ENCODE results near the gene TTC13. TPM values are rescaled to one million over a fixed set of nuclear protein-coding genes. Genes with fewer than 3 reads are reported as not detected.

Gene TTC13
- total and polyA plus RNA-seq, 2 of the 4 experiments (the other 2 are of a cell fraction): 6.1 to 9.1 TPM

GRCh38 chr1:230861970-230862595, 116.6 kb downstream of the TTC13 start:
- Histone ChIP-seq H3K4me3 (ENCODE audit: insufficient read depth, low read depth, low read length) (no peak overlapping the region), H4K20me1 (ENCODE audit: insufficient read depth, low read length) (peaks cover 86% of the 10 kb centered on the region), H2BK20ac (ENCODE audit: low read depth, low read length) (no peak overlapping the region), H3K23ac (ENCODE audit: low read depth, low read length) (no peak overlapping the region), H3K18ac (ENCODE audit: low read depth, low read length) (no peak overlapping the region; the same call in 1 of the 2 replicates), H4K5ac (ENCODE audit: low read depth, low read length) (no peak overlapping the region), H3K9me1 (ENCODE audit: insufficient read depth, low read length) (peaks cover 42% of the 10 kb centered on the region), H3K14ac (replicated peaks; ENCODE audit: low read depth, low read length) (no peak overlapping the region), H2AFZ (replicated peaks; ENCODE audit: low read length, poor library complexity) (no peak overlapping the region), H3K4me2 (ENCODE audit: low read depth, low read length) (no peak overlapping the region), H3K79me1 (ENCODE audit: low read depth in 1 of 2, low read length in 2 of 2) (peaks cover 21 to 88% of the 10 kb centered on the region in 2 experiments), H2AK9ac (replicated peaks; ENCODE audit: low read depth, low read length, poor library complexity) (no peak overlapping the region), H4K91ac (ENCODE audit: insufficient read depth, low read depth, low read length) (no peak overlapping the region), H3K56ac (ENCODE audit: extremely low read depth, insufficient read depth, low read length) (no peak overlapping the region), H2BK5ac (ENCODE audit: low read depth, low read length, poor library complexity, severe bottlenecking) (peak overlapping the region; percentile 27), H3K27me3 (ENCODE audit: control insufficient read depth, insufficient read depth, low read length) (no peaks in the 10 kb centered on the region), H3K4ac (ENCODE audit: low read depth, low read length) (peak overlapping the region; percentile 3; the same call in 1 of the 2 replicates), H3K36me3 (ENCODE audit: control insufficient read depth, insufficient read depth, low read length) (peaks cover 14% of the 10 kb centered on the region), H4K8ac (ENCODE audit: low read depth in 2 of 2, low read length in 2 of 2) (no peak overlapping the region), H3K9me3 (ENCODE audit: control insufficient read depth, insufficient read depth, low read length) (no peaks in the 10 kb centered on the region), H3K4me1 (ENCODE audit: control insufficient read depth, insufficient read depth, low read length) (peaks cover 50% of the 10 kb centered on the region), H3K9ac (ENCODE audit: low read depth, low read length) (no peak overlapping the region), H2BK120ac (ENCODE audit: low read depth, low read length) (no peak overlapping the region), H3K27ac (ENCODE audit: insufficient read depth, low read length) (peak overlapping the region; percentile 6; the same call in 1 of the 2 replicates), H2AK5ac (ENCODE audit: low read depth, low read length) (peak overlapping the region; percentile 65; the same call in 1 of the 2 replicates), H2BK15ac (ENCODE audit: low read depth, low read length) (0 out of 3 replicates have a peak overlapping the region, but pooled peaks have one; percentile 30)
- in situ Hi-C loops (cut with MboI; ENCODE audit: low sequenced_read_pairs) (loop anchor here (25.0 kb wide), 1 partner anchor 775 kb away; no protein-coding TSS in a partner anchor), intact Hi-C loops (cut with micrococcal nuclease) (no loop called here), dilution Hi-C loops (cut with HindIII; ENCODE audit: low sequenced_read_pairs, unreplicated experiment) (no loop called here)
- no CpG with 5 or more reads among the region's 4 CpGs for WGBS, 2 experiments (ENCODE audit: extremely low coverage in 2 of 2, insufficient read length in 1 of 2)
- TF ChIP-seq BHLHE40 (IDR thresholded peaks at IDR 0.05; ENCODE audit: low read depth, low read length) (no peak), MAZ (IDR thresholded peaks at IDR 0.05; ENCODE audit: borderline replicate concordance, low read depth, low read length) (no peak), USF2 (IDR thresholded peaks at IDR 0.05; ENCODE audit: low read depth, low read length) (no peak), CTCF (conservative IDR thresholded peaks at IDR 0.05; ENCODE audit: low read depth, low read length) (no peak), RAD21 (IDR thresholded peaks at IDR 0.05; ENCODE audit: low read length) (no peak), MXI1 (IDR thresholded peaks at IDR 0.05; ENCODE audit: borderline replicate concordance, low read depth, low read length) (no peak), ELK1 (IDR thresholded peaks at IDR 0.05; ENCODE audit: borderline replicate concordance, low read depth, low read length) (no peak)
- POLR2A ChIA-PET (ENCODE audit: unreplicated experiment): no interaction called here
- CTCF ChIA-PET: interaction anchor here (0.9 kb wide), 1 partner anchor 28 kb away, joined by 3 read pairs; no protein-coding TSS in a partner anchor
- no TSS peak for BruUV-seq (replicated peaks)
- DNase-seq (peak; percentile 89), ATAC-seq (ENCODE audit: low read depth) (no peak)
